Progenitor cell of endocrine pancreas (in vitro differentiated cells): ENCODE results near the gene PARD3. TPM values are rescaled to one million over a fixed set of nuclear protein-coding genes. Genes with fewer than 3 reads are reported as not detected.
"Not testable (repeated sequence)": the region's sequence is repeated elsewhere in the genome, so short reads cannot be mapped to it uniquely, and the experiment has no call there.

ENCODE experiments used
- DNase-seq: peaks from one replicate; pipeline ENCODE4 v3.0.0; 2021; ENCODE audit warnings: low spot score; ENCODE audit not compliant: unreplicated experiment
- H3K27ac Mint-ChIP-seq: 2 replicates; pipeline ENCODE4 v1.8.0; 2021; ENCODE audit warnings: mild to moderate bottlenecking, moderate library complexity, mixed read lengths
- H3K27me3 Mint-ChIP-seq: 2 replicates; pipeline ENCODE4 v1.8.0; 2021; ENCODE audit warnings: mixed read lengths
- H3K36me3 Mint-ChIP-seq: 2 replicates; pipeline ENCODE4 v1.8.0; 2022; ENCODE audit warnings: mixed read lengths; ENCODE audit not compliant: insufficient read depth
- H3K4me1 Mint-ChIP-seq: 2 replicates; pipeline ENCODE4 v1.8.0; 2021; ENCODE audit warnings: low read depth, mixed read lengths
- H3K4me3 Mint-ChIP-seq: 2 replicates; pipeline ENCODE4 v1.8.0; 2021; ENCODE audit warnings: low read depth, mild to moderate bottlenecking, moderate library complexity, mixed read lengths
- H3K9me3 Mint-ChIP-seq: 2 replicates; pipeline ENCODE4 v1.8.0; 2021; ENCODE audit warnings: low read depth, mixed read lengths
- total RNA-seq: library from RNA; stranded (reverse); gene quantifications from 2 replicates; pipeline ENCODE4 v1.2.1, GENCODE V29; 2021
- TF ChIP-seq, protein P1 (sequence below): fragments of 200-600 bp; sonication (generic); IDR thresholded peaks from one replicate; pipeline ENCODE4 v1.5.0; 2021; ENCODE audit warnings: antibody characterized with exemption, mild to moderate bottlenecking; ENCODE audit not compliant: unreplicated experiment

PARD3 gene
- total RNA-seq, 1 donor from 2014 or later = 85.3 TPM

GRCh38 chr10:34433241-34434076 lies 381.6 kb downstream of the PARD3 start:
- H3K27me3 Mint-ChIP-seq = no peaks in the 10 kb centered on the region
- H3K4me3 Mint-ChIP-seq = no peak overlapping the region
- no peaks in the 10 kb centered on the region for H3K36me3 Mint-ChIP-seq
- H3K4me1 Mint-ChIP-seq = peaks cover 25% of the 10 kb centered on the region
- TF ChIP-seq, protein P1, sequence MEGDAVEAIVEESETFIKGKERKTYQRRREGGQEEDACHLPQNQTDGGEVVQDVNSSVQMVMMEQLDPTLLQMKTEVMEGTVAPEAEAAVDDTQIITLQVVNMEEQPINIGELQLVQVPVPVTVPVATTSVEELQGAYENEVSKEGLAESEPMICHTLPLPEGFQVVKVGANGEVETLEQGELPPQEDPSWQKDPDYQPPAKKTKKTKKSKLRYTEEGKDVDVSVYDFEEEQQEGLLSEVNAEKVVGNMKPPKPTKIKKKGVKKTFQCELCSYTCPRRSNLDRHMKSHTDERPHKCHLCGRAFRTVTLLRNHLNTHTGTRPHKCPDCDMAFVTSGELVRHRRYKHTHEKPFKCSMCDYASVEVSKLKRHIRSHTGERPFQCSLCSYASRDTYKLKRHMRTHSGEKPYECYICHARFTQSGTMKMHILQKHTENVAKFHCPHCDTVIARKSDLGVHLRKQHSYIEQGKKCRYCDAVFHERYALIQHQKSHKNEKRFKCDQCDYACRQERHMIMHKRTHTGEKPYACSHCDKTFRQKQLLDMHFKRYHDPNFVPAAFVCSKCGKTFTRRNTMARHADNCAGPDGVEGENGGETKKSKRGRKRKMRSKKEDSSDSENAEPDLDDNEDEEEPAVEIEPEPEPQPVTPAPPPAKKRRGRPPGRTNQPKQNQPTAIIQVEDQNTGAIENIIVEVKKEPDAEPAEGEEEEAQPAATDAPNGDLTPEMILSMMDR = no peak
- no peak for DNase-seq
- no peak overlapping the region for H3K27ac Mint-ChIP-seq
- H3K9me3 Mint-ChIP-seq = no peaks in the 10 kb centered on the region

DNA sequence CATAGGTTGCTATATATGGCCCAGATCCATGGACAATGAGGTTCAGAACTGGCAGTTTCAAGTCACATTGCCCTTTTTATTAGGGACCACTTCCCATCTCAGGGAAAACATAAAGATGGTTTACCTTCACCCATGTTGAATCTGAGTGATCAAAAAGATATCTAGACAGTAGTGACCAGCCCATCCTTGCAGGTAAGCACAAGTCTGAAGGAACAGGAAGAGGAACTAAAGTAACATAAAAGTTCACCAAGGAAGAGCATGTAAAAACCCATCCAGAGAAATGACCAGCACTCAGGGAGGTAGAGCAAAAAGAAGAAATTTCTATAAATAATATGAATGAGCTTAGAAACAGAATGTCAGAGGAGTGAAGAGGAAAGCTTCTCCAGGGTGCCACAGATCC lies 382.5 kb downstream of the PARD3 start:
- Mint-ChIP-seq H3K9me3 (no peaks in the 10 kb centered on the region), H3K4me1 (peaks cover 32% of the 10 kb centered on the region), H3K27me3 (no peaks in the 10 kb centered on the region), H3K36me3 (no peaks in the 10 kb centered on the region), H3K4me3 (no peak overlapping the region), H3K27ac (no peak overlapping the region)
- TF ChIP-seq, protein P1 = no peak
- no peak for DNase-seq

DNA sequence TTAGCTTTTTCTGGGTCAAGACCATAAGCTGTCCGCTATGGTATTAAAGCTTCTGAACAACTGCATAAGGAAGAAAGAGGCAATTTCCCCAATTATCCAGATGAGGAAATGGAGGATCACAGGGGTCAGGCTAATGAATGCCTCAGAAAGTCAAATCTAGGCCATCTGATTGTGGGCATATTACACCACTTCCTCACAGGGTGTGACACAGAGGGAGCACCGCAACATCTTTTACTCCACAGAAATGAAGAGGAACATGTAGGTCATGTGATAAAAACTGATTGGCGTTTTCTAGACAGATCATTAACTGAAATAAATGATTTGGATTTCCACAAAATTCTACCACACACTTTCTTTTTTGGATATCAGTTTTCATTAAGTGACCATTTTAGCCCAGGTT lies 384.4 kb downstream of the PARD3 start:
- Mint-ChIP-seq H3K36me3 (no peaks in the 10 kb centered on the region), H3K4me3 (no peak overlapping the region), H3K27me3 (no peaks in the 10 kb centered on the region), H3K4me1 (peaks cover 46% of the 10 kb centered on the region), H3K27ac (no peak overlapping the region), H3K9me3 (no peaks in the 10 kb centered on the region)
- DNase-seq = no peak
- TF ChIP-seq, protein P1 = no peak

DNA sequence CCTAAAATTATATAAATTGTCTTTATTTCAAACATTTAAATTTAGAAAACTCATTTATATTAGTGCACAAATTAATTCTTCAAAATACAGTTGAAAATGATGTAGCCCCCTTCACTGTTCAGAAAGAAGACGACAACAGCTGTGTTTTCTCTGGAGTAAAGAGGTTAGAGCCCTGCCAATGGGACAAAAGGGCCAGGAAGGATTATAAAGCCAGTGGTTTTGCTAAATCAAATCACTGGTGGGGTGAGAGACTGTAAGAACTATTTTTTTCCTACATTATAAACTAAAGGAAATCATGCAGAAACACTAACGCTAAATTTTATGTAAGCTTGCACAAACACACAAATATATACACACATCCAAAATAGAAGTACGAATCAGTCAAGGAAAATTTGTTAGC lies 386.6 kb downstream of the PARD3 start:
- TF ChIP-seq, protein P1 = no peak
- peaks cover 1% of the 10 kb centered on the region for H3K36me3 Mint-ChIP-seq
- H3K27me3 Mint-ChIP-seq = no peaks in the 10 kb centered on the region
- no peaks in the 10 kb centered on the region for H3K9me3 Mint-ChIP-seq
- no peak overlapping the region for H3K4me3 Mint-ChIP-seq
- peaks cover 40% of the 10 kb centered on the region for H3K4me1 Mint-ChIP-seq
- H3K27ac Mint-ChIP-seq = no peak overlapping the region
- no peak for DNase-seq

- Mint-ChIP-seq H3K27ac (peak overlapping the region; percentile 95), H3K4me3 (no peak overlapping the region), H3K27me3 (no peaks in the 10 kb centered on the region), H3K4me1 (peaks cover 43% of the 10 kb centered on the region), H3K36me3 (peaks cover 1% of the 10 kb centered on the region), H3K9me3 (no peaks in the 10 kb centered on the region)
- TF ChIP-seq, protein P1 = no peak
- no peak for DNase-seq
These were observed 387.2 kb downstream of the PARD3 start for GRCh38 chr10:34427911-34428216.

DNA sequence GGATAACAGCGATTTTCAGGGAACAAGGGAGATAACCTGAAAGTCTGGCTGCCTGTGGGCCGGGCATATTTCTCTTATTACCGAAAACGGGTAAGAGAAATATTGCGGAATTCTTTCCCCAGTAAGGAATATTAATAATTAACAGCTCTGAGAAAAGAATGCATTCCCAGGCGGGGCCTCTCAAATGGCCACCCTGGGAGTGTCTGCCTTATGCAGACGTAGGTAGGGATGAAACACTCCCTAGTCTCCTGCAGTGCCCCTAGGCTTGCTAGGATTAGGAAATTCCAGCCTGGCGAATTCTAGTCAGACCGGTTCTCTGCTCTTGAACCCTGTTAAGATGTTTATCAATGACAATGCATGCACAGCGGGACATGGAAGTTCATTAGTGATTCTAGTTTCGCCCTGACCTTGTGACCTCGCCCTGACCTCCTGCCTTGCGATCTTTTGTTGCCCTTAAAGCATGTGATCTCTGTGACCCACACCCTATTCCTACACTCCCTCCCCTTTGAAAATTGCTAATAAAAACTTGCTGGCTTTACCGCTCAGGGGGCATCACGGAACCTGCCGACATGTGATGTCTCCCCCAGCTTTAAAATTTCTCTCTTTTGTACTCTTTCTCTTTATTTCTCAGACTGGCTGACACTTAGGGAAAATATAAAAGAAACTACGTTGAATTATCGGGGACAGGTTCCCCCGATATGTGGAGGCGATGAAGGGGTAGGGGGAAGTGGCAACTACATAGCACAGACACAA lies 387.8 kb downstream of the PARD3 start:
- H3K4me3 Mint-ChIP-seq = peak overlapping the region; percentile 40
- H3K27ac Mint-ChIP-seq = peak overlapping the region; percentile 95
- peak; percentile 14 for DNase-seq
- peaks cover 42% of the 10 kb centered on the region for H3K4me1 Mint-ChIP-seq
- H3K36me3 Mint-ChIP-seq, H3K27me3 Mint-ChIP-seq, H3K9me3 Mint-ChIP-seq: not testable (repeated sequence)

- Mint-ChIP-seq H3K4me3 (peak overlapping the region; percentile 40), H3K27ac (peak overlapping the region; percentile 95), H3K4me1 (peaks cover 43% of the 10 kb centered on the region)
- not testable (repeated sequence) for H3K27me3 Mint-ChIP-seq, H3K36me3 Mint-ChIP-seq, H3K9me3 Mint-ChIP-seq, DNase-seq
These were observed 388.4 kb downstream of the PARD3 start for GRCh38 chr10:34426538-34427157.
